UCSD-AML1 (cell line): ENCODE results near the gene A1BG.
"Not testable (repeated sequence)": the region's sequence is repeated elsewhere in the genome, so short reads cannot be mapped to it uniquely, and the experiment has no call there.

ENCODE experiments used
- DNase-seq: peaks from one replicate; lab custom pipeline; 2025; ENCODE audit not compliant: unreplicated experiment; lab: John Stamatoyannopoulos, UW

The A1BG gene

DNA sequence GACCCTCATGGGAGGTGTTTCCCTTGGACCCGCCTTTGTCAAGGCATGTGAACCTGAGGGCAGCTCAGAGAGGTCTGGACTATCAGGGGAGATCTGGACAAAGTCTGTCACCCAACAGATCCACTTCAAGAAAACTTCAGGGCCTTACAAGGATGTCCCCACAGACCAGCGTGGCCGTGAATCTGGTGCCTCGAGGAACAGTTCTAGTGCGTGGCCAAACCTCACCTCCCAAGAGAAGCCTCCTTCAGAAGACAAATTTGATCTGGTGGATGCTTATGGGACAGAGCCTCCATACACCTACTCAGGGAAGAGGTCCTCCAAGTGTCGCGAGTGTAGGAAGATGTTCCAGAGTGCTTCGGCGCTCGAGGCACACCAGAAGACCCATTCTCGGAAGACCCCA lies 15.0 kb downstream of the A1BG start:
- no peak for DNase-seq

DNA sequence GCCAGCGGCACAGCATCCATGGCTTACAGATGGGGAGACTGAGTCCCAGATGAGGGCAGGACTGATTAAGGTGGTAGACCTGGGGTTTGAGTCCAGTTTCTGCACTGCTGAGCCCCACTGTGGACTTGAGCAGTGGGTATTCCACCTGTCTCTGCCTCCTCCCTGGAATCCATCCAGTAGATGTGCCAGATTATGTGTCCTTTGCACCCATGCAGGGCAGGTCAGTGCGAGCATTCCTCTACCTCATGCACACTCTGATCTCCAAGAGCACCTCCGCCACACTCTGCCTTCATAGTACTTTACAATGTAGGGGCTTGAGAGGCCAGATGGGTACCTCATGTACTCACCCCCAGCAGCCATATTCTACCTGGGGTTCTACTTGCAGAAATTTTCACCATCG lies 16.5 kb downstream of the A1BG start:
- no peak for DNase-seq

DNA sequence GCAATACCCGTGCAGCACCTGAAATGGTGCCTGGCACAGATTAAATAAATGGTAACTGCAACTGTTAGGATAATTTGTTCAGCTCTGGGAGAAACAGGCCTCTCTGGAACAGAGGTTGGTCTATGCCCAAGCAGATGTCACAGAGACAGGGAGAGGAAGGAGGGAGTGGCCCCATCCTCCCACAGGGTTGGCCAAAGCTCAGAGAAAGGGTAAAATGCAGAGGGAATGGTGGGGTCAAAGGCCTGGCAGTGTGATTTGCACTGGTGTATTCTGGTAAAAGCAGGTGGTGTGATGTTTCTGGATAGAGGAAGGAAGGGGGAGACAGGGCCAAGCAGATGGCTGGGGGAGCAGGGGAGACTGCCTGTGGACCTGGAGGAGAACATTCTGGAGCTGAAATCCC lies 17.1 kb downstream of the A1BG start:
- DNase-seq, result no peak

DNA sequence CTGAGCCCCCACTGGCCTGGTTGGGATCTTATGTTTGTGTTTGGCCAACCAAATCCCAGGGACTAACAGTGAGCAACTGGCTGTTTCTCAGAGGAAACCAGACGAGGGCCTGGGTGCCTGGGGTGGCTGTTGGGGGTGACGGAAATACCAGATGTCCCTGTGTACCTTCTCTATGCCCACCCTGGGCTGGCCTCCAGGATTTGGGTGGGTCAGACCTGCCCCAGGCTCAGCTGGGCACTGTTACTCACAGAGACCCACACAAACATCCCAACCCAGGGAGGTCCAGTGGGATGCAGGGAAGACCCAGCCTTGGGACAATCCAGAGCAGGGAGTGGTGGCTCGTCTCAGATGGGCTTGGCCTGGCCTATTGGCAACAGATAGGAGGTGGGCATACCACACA lies 17.7 kb downstream of the A1BG start:
- DNase-seq, result no peak

DNA sequence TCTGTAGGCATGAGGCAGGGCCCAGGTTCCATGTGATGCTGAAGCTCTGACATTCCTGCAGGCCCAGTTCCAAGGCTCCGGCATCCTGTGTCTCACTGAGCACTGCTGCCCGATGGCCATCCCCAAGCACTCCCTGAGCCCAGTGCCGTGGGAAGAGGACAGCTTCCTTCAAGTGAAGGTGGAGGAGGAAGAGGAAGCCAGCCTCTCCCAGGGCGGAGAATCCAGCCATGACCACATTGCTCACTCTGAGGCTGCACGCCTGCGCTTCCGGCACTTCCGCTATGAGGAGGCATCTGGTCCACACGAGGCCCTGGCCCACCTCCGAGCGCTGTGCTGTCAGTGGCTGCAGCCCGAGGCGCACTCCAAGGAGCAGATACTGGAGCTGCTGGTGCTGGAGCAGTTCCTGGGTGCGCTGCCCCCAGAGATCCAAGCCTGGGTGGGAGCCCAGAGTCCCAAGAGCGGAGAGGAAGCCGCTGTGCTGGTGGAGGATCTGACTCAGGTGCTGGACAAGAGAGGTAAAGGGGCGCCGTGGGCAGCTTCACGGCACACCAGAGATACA lies 18.5 kb downstream of the A1BG start:
- DNase-seq, result no peak

DNA sequence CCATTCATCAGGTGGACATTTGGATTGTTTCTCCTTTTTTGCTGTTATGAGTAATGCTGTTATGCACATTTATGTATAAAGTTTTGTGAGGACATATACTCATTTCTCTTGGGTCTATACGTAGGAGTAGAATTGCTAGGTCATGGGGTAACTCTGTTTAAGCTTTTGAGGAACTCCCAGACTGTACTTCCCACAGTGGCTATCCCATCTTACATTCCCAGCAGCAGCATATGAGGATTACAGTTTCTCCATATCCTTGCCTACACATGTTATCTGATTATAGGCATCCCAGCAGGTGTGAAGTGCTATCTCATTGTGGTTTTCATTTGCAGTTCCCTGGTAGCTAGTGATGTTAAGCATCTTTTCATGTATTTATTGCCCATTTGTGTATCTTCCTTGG lies 20.6 kb downstream of the A1BG start:
- no peak for DNase-seq

DNA sequence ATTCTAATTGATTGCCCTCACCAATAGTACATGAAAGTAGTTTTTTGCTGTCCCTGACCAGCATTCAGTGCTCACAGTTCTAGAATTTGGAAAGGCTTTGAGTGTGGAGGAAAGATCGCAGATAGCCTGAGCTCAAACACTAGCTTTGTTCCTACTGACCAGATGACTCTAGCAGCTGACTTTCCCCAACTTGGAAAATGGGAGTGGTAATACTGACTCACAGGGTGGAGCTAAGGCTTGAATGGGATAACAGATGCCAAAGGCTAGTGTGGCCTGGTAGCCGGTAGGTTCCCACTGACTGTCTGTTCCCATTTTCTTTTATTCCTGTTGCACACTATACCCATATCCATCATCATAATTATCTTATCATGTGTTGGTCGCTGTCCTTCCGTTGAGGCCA lies 22.8 kb downstream of the A1BG start:
- DNase-seq, result no peak

DNA sequence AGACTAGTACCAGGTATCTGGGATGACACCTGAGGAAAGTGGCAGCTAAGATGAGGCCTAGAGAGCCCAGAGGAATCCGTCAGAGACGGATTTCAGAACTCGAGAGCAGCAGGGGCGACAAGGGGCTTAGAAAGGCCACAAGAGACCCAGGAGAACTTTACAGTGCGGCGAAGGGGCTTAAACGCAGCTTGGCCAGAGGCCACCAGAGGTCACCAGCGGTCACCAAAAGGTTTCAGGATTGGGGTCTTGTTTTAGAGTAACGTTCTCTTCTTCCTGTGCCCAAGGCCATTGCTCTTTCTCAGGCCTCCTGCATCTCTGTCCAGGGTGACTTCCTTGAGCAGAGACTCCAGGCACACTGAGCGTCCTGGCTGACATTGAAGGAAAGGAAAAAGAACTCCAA lies 24.3 kb downstream of the A1BG start:
- peak; percentile 58 for DNase-seq

DNA sequence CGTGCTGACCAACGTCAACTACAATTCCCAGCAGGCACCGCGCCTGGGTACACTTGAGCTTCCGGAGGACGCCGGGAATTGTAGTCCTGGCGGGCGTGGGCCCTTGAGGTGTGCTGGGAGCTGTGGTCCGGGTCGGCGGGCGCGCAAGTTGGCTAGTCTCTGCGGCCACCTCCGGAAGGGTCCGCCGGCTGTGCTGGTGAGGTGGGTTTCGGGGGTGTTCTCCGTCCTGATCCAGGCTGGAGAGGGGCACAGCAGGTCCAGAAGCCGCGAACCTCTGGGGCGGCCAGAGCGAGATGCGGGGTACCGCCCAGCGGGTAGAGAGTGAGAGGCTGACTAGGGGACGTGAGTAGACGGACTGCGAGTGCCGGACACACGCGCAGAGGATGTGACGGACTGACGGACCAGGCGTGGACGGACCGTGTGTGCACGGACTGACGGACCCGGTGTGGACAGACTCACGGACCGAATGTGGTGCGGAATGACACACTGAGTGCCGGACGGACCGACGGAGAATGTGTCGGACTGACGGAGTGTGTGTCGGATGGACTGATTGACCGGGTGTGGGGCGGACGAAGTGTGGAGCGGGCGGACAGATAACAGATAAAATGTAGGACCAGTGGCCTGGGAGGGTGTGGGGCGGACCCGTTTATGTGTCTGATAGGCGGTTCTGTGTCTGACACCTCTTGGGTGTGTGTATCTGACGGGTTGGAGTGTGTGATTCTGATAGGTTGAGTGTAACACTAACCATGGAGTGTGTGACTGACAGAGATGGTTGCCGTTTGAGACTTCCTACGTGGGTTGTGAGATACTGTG lies 26.2 kb downstream of the A1BG start, which contains the start of gene ZSCAN22:
Gene ZSCAN22, plus strand, starts transcription at position 81 of the 813 bp plus-strand sequence. CDS start 7,809 bp downstream, outside the sequence.
- DNase-seq, result peak; percentile 93

DNA sequence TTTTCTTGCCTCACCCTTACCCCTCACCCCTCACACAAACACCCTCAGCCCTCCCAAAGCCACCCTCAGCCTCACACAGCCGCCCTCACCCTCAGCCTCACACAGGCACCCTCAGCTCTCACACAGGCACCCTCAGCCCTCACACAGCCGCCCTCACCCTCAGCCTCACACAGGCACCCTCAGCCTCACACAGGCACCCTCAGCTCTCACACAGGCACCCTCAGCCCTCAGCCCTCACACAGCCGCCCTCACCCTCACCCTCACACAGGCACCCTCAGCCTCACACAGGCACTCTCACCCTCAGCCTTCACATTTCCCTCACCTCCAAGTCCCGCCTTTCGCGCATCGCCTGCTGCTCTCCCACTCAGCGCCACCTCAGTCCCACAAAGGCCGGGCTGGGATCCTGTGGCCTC lies 26.8 kb downstream of the A1BG start:
- no peak for DNase-seq

DNA sequence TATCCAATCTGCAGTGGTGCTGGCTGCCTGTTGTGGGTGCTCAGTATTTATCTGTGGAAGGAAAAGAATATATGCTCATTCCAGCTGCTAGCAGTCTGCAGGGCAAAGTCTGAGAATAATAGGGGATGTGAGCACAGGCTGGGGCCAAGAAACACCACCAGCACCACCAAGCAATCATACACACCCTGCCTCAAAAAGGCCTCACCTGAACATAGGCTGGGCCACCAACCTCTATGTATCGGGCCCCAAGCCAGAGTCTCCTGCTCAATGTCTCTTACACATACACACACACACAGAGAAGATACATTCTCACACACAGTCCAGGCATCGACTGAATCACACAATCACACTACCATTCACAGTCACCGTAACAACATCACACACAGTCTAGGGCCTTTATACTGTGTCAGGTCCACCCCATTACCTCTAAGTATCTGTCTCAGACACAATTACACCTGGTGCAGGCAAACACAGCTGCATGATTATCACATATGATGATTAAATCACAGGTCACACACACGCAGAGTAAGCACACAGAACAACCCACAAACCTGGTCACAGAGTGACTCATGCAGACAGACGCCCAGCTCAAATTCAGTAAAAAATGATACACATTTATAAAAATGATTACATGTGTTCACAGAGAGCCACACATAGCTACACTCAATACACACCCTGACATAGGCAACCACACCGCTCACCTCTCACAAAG lies 27.8 kb downstream of the A1BG start:
- no peak for DNase-seq

DNA sequence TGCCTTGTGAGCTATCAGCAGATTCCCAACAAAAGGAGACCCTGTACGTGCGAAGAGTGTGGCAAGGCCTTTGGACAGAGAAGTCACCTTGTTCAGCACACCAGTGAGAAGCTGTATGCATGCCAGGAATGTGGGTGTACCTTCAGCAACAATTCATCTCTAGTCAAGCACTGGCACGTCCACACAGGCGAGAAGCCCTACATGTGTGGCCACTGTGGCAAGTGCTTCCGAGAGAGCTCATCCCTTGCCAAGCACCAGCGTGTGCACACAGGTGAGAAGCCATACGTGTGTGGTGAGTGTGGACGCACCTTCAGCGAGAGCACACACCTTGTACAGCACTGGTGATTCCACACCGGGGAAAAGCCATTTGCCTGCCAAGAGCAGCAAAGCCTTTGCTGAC lies 34.1 kb downstream of the A1BG start:
- no peak for DNase-seq

DNA sequence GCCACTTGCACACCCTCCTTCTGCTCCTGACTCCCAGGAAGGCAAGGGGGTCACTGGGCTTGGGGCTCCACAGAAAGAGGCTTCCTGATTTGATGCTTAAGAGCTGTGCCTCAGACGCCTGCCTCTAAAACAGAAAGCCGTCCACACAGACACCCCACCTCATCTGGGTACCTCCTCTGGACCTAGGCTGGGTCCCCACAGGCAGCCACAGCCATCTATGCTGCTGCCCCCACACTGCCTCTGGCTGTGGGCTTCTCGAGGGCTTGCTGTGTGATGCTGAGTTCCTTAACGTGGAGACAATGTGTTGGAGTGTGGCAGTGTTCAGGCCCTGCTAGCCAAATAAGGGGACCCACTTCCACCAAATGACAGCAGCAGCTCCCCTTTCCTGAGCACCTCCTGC lies 35.0 kb downstream of the A1BG start:
- DNase-seq, result no peak

DNA sequence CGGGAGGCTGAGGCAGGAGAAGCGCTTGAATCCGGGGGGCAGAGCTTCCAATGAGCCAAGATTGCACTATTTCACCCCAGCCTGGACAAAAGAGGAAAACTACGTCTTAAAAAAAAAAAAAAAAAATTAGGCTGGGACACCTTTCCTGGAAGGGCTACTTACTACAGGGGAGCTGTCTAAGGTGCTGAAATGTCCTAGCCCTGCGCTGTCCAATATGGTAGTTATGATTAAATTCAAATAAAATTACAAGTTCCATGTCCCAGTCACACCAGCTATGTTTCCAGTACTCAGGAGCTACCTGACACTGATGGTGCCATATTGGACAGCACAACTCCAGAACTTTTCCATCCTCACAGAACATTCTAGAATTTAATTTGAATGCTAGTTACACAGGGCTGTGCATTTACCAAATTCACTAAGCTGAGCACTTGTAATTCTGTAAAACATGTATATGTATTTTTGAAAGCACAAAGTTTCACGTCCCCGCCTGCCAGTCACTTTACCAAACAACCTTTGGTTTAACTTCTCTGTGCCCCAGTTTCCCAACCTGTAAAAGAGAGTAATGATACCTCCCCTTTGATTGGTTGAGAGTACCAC lies 35.7 kb downstream of the A1BG start:
- DNase-seq, result no peak

DNA sequence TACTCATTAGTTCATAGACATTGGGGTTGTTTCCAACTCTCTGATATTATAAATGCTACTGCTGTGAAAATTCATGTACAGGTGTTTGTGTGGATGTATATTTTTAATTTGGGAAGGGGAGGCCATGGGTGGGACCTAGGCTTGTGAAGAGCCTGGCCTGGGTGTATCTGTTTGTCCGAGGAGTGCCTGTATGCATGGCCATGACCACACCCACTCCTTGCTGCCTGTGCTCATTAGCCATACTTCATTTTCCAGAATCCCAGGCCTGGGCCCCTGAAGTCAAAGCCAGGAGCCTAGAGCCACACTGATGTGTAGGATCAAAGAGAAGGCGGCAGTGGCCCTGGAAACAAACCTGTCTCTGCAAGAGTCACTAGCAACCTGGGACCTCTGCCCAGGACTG lies 37.7 kb downstream of the A1BG start:
- DNase-seq, result no peak

DNA sequence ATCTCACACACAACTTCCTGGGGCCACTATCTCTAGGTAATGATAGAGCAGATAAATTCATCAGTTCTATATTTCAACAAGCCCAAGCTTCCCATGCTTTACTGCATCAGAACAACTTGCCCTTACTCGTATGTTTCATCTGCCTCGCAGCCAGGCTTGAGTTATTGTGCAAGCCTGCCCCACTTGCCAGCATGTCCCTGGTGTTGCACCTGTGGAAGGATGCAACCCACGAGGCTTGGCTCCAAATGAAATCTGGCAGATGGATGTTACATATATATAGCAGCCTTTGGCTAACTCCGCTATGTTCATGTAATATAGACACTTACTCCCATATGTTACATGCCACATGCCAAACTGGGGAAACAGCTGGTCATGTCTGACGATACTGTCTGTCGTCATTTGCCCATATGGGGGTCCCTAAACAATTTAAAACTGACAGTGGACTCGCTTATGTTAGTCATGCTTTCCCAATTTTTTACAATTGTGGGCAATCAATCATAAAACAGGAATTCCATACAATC lies 41.9 kb downstream of the A1BG start:
- no peak for DNase-seq

DNA sequence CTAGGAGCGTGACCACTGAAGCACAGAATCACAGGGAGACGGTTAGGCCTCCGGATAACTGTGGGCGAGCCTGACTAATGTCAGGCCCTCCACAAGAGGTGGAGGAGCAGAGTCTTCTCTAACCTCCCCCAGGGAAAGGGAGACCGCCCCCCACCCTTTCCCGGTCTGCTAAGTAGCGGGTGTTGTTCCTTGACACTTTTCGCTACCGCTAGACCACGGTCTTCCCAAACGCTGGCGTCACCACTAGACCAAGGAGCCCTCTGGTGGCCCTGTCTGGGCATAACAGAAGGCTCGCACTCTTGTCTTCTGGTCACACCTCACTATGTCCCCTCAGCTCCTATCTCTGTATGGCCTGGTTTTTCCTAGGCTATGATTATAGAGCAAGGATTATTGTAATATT lies 42.6 kb downstream of the A1BG start:
- not testable (repeated sequence) for DNase-seq

DNA sequence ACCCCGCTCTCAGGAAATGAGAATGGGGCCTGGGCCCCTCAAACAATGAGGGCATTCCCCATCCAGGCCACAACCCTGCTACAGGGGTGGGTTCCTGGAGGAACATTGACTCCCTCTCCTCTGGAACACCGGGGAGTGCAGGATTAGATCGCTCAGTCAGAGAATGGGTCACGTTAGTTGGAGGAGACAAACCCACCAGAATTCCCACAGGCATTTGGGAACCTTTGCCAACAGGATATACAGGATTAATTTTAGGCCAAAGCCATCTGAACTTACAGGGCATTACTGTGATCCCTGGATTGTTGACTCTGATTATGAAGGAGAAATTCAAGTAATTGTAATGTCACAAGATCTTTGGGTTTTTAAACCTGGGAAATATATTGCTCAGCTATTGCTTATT lies 45.6 kb downstream of the A1BG start:
- no peak for DNase-seq

DNA sequence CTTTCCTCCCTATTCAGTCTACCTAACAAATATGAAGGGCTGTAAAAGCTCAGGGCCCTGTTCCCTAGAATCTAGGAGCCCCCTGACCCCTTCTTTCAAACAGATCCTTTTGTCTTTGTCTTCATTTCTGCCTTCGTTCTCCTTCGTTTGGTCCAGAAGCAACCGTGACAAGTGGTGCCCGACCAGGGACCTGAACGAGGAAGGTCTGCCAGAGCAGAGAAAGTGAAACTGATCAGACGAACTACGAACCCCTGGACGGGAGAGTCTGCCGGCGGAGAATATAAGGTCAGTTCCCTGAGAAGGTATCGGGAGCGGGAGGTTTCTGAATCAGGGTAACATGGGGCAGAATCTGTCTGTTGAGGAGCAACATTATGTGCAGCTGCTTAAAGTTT lies 47.4 kb downstream of the A1BG start:
- DNase-seq, result no peak

DNA sequence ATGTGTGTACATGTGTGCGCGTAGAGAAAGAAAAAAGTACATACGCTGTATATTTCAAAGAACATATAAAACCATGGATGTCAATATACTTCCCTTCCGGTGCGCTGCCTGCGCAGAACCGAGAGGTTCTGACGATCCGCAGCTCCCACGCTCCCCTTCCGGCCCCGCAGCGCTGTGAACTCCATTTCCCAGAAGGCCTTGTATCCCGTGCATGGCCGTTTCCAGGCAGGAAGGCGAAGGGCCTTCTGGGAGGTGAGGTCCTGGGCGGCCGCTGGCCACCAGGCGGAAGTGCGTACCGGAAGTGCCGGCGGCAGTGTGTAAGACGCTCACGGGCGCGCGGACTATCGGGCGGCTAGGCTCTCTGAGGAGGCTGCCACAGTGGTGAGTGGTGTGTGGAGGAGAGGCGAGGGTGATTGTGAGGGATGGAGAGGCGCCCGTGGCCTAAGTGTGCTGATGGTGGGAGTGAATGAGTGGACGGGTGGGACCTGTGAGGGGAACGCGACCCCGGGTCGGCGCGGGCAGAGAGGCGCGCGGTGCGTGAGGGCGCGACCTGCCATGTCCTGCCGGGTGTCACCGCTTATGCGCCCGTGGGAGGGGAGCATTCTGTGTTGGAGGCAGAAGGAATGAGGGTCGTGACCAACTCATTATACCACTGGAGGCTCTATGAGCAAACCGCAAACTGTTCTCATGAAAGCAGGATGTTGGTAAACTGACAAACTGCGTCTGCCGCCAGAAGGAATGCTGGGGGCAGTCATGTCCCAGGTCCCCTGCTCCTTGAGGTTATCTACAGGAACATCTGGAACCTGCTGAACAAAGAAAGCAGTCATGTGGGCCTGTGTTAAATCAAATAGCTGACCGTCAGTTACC lies 48.0 kb downstream of the A1BG start, which contains the start of gene ERVK3-1:
Gene ERVK3-1, plus strand, starts transcription at position 313 of the 867 bp plus-strand sequence. CDS start 6,792 bp downstream, outside the sequence.
- peak; percentile 96 for DNase-seq

DNA sequence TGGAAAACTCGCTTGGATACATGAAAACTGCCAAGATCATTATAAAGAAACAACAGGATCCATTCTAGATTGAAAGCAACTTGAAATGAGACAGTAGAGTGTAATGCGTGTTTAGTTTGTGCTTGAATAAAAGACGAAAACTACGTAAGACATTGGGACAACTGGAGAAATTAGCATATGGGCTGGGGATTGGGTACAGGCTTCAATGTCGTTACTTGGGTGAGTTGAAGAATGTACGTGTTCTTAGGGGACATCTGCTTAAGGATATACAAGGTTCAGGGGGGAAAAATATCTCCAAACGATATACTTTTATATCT lies 48.6 kb downstream of the A1BG start:
- DNase-seq, result no peak
